ENCODE results near the gene GATM. TPM values are rescaled to one million over a fixed set of nuclear protein-coding genes. Genes with fewer than 3 reads are reported as not detected.

The GATM gene
- total RNA-seq, 1 donor from 2014 or later = not detected

GRCh38 chr15:45328663-45329062 lies 49.7 kb downstream of the GATM start:
- no peaks in the 10 kb centered on the region for H3K9me3 Mint-ChIP-seq (ENCODE audit: unreplicated experiment)
- H3K36me3 Mint-ChIP-seq (ENCODE audit: unreplicated experiment) = no peaks in the 10 kb centered on the region
- peaks cover 35% of the 10 kb centered on the region for H3K27me3 Mint-ChIP-seq (ENCODE audit: unreplicated experiment)
- no peaks in the 10 kb centered on the region for H3K4me1 Mint-ChIP-seq (ENCODE audit: unreplicated experiment)
- no peak overlapping the region for H3K27ac Mint-ChIP-seq (ENCODE audit: unreplicated experiment)
- TF ChIP-seq, protein P1, sequence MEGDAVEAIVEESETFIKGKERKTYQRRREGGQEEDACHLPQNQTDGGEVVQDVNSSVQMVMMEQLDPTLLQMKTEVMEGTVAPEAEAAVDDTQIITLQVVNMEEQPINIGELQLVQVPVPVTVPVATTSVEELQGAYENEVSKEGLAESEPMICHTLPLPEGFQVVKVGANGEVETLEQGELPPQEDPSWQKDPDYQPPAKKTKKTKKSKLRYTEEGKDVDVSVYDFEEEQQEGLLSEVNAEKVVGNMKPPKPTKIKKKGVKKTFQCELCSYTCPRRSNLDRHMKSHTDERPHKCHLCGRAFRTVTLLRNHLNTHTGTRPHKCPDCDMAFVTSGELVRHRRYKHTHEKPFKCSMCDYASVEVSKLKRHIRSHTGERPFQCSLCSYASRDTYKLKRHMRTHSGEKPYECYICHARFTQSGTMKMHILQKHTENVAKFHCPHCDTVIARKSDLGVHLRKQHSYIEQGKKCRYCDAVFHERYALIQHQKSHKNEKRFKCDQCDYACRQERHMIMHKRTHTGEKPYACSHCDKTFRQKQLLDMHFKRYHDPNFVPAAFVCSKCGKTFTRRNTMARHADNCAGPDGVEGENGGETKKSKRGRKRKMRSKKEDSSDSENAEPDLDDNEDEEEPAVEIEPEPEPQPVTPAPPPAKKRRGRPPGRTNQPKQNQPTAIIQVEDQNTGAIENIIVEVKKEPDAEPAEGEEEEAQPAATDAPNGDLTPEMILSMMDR (IDR thresholded peaks at IDR 0.05) = no peak
- DNase-seq (ENCODE audit: extremely low spot score, unreplicated experiment) = no peak
- no peak overlapping the region for H3K4me3 Mint-ChIP-seq (ENCODE audit: unreplicated experiment)

DNA sequence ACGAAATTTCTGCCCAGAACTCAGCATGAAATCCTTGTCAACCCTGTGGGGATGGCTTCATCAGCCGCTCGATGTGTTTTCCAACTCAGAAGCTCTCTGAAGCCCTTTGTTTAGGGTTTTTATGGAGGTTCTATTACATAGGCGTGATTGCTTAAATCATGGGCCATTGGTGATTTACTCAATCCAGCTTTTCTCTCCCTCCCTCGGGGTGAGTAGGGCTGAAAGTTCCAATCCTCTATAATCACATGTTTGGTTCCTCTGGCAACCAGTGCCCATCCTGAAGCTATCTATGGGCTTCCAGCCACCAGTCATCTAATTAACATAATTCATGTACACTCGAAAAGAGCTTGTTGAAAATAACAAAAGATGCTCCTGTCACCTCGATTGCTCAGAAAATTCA lies 51.6 kb downstream of the GATM start:
- DNase-seq (ENCODE audit: extremely low spot score, unreplicated experiment) = no peak
- no peaks in the 10 kb centered on the region for H3K9me3 Mint-ChIP-seq (ENCODE audit: unreplicated experiment)
- peaks cover 25% of the 10 kb centered on the region for H3K27me3 Mint-ChIP-seq (ENCODE audit: unreplicated experiment)
- no peaks in the 10 kb centered on the region for H3K36me3 Mint-ChIP-seq (ENCODE audit: unreplicated experiment)
- H3K27ac Mint-ChIP-seq (ENCODE audit: unreplicated experiment) = no peak overlapping the region
- H3K4me3 Mint-ChIP-seq (ENCODE audit: unreplicated experiment) = no peak overlapping the region
- TF ChIP-seq, protein P1 (IDR thresholded peaks at IDR 0.05) = no peak
- no peaks in the 10 kb centered on the region for H3K4me1 Mint-ChIP-seq (ENCODE audit: unreplicated experiment)

- H3K9me3 Mint-ChIP-seq (ENCODE audit: unreplicated experiment) = no peaks in the 10 kb centered on the region
- no peaks in the 10 kb centered on the region for H3K36me3 Mint-ChIP-seq (ENCODE audit: unreplicated experiment)
- TF ChIP-seq, protein P1 (IDR thresholded peaks at IDR 0.05) = no peak
- no peak overlapping the region for H3K27ac Mint-ChIP-seq (ENCODE audit: unreplicated experiment)
- peaks cover 25% of the 10 kb centered on the region for H3K27me3 Mint-ChIP-seq (ENCODE audit: unreplicated experiment)
- no peak for DNase-seq (ENCODE audit: extremely low spot score, unreplicated experiment)
- no peaks in the 10 kb centered on the region for H3K4me1 Mint-ChIP-seq (ENCODE audit: unreplicated experiment)
- H3K4me3 Mint-ChIP-seq (ENCODE audit: unreplicated experiment) = no peak overlapping the region
These were observed 52.1 kb downstream of the GATM start for GRCh38 chr15:45326280-45326679.

GRCh38 chr15:45320581-45321205 lies 57.7 kb downstream of the GATM start:
- Mint-ChIP-seq H3K27me3 (ENCODE audit: unreplicated experiment) (peaks cover 13% of the 10 kb centered on the region), H3K27ac (ENCODE audit: unreplicated experiment) (no peak overlapping the region), H3K4me3 (ENCODE audit: unreplicated experiment) (no peak overlapping the region), H3K36me3 (ENCODE audit: unreplicated experiment) (no peaks in the 10 kb centered on the region), H3K9me3 (ENCODE audit: unreplicated experiment) (no peaks in the 10 kb centered on the region), H3K4me1 (ENCODE audit: unreplicated experiment) (no peaks in the 10 kb centered on the region)
- TF ChIP-seq, protein P1 (IDR thresholded peaks at IDR 0.05) = no peak
- DNase-seq (ENCODE audit: extremely low spot score, unreplicated experiment) = no peak

GRCh38 chr15:45319472-45320214 lies 58.7 kb downstream of the GATM start:
- Mint-ChIP-seq H3K9me3 (ENCODE audit: unreplicated experiment) (no peaks in the 10 kb centered on the region), H3K36me3 (ENCODE audit: unreplicated experiment) (no peaks in the 10 kb centered on the region), H3K4me1 (ENCODE audit: unreplicated experiment) (no peaks in the 10 kb centered on the region), H3K27ac (ENCODE audit: unreplicated experiment) (no peak overlapping the region), H3K4me3 (ENCODE audit: unreplicated experiment) (no peak overlapping the region), H3K27me3 (ENCODE audit: unreplicated experiment) (peaks cover 9% of the 10 kb centered on the region)
- TF ChIP-seq, protein P1 (IDR thresholded peaks at IDR 0.05) = no peak
- no peak for DNase-seq (ENCODE audit: extremely low spot score, unreplicated experiment)
